Measurements from ENCODE around the gene PSTPIP2.
"Not testable (repeated sequence)": the region's sequence is repeated elsewhere in the genome, so short reads cannot be mapped to it uniquely, and the experiment has no call there.

- not testable (repeated sequence) for TF ChIP-seq POLR2A (IDR thresholded peaks at IDR 0.05); POLR2AphosphoS5 (IDR thresholded peaks at IDR 0.05); CTCF (IDR thresholded peaks at IDR 0.05 in 8 of 11, conservative IDR thresholded peaks at IDR 0.05 in 3 of 11)
Observed at GRCh38 chr18:45964913-45965312, 107.1 kb downstream of the PSTPIP2 start.

Measured in spleen (tissue), 7 donors.